IMR-90 (cell line): ENCODE results near the gene MDC1. TPM values are rescaled to one million over a fixed set of nuclear protein-coding genes. Genes with fewer than 3 reads are reported as not detected.
A peak's percentile ranks its signal among the peaks of the same experiment; 100 is the strongest.

Source experiments
- ATAC-seq: fragments of 200-7000 bp; cut with Tn5 transposase; 2 replicates; pipeline ENCODE4 v1.9.1; 2020; ENCODE audit warnings: low read depth, mild to moderate bottlenecking, moderate library complexity
- BruUV-seq: library from RNA; stranded (reverse); fragments of 400-500 nt; replicated peaks from 2 replicates; lab custom pipeline; 2021; lab: Mats Ljungman, UMichigan
- CTCF ChIA-PET: fragments of 300-600 bp; formaldehyde crosslinking; extraction: SDS; loops from one replicate; lab custom pipeline; 2021; ENCODE audit warnings: antibody characterized with exemption; lab: Yijun Ruan, JAX
- POLR2A ChIA-PET: fragments of 300-600 bp; sonication (Branson Sonifier 250); formaldehyde crosslinking; loops from one replicate; lab custom pipeline; 2022; ENCODE audit warnings: antibody characterized with exemption; ENCODE audit not compliant: unreplicated experiment; lab: Charles Lee
- DNase-seq: peaks from one replicate; pipeline ENCODE4 v3.0.0; 2013
- H2AFZ ChIP-seq: replicated peaks from 2 replicates; pipeline ENCODE3; 2013; ENCODE audit warnings: low read length, mild to moderate bottlenecking; ENCODE audit not compliant: poor library complexity
- H2AK5ac ChIP-seq: 2 replicates; pipeline ENCODE4 v1.6.1; 2013; ENCODE audit warnings: low read depth, low read length, inconsistent platforms
- H2AK9ac ChIP-seq: replicated peaks from 2 replicates; pipeline ENCODE3; 2013; ENCODE audit warnings: mild to moderate bottlenecking, low read depth, low read length, moderate library complexity; ENCODE audit not compliant: poor library complexity
- H2BK120ac ChIP-seq: 2 replicates; pipeline ENCODE4 v1.6.1; 2013; ENCODE audit warnings: low read depth, low read length, inconsistent platforms
- H2BK15ac ChIP-seq: 3 replicates; pipeline ENCODE4 v1.6.1; 2013; ENCODE audit warnings: low read depth, low read length, inconsistent platforms
- H2BK20ac ChIP-seq: 2 replicates; pipeline ENCODE4 v1.6.1; 2013; ENCODE audit warnings: low read depth, mild to moderate bottlenecking, inconsistent platforms, low read length, moderate library complexity
- H2BK5ac ChIP-seq: 2 replicates; pipeline ENCODE4 v1.6.1; 2013; ENCODE audit warnings: mild to moderate bottlenecking, low read depth, low read length, inconsistent platforms; ENCODE audit not compliant: poor library complexity, severe bottlenecking
- H3K14ac ChIP-seq: replicated peaks from 2 replicates; pipeline ENCODE4 v1.6.1; 2013; ENCODE audit warnings: low read depth, low read length, inconsistent platforms
- H3K18ac ChIP-seq: 2 replicates; pipeline ENCODE4 v1.6.1; 2013; ENCODE audit warnings: low read depth, low read length, control low read depth
- H3K23ac ChIP-seq: 2 replicates; pipeline ENCODE4 v1.6.1; 2013; ENCODE audit warnings: low read depth, low read length, inconsistent platforms
- H3K27ac ChIP-seq: 2 replicates; pipeline ENCODE4 v1.5.1; 2013; ENCODE audit warnings: mild to moderate bottlenecking, control low read depth, low read length; ENCODE audit not compliant: insufficient read depth
- H3K27me3 ChIP-seq: 2 replicates; pipeline ENCODE4 v1.6.1; 2013; ENCODE audit warnings: low read length; ENCODE audit not compliant: control insufficient read depth, insufficient read depth
- H3K36me3 ChIP-seq: 2 replicates; pipeline ENCODE4 v1.6.1; 2013; ENCODE audit warnings: low read length, mixed read lengths; ENCODE audit not compliant: control insufficient read depth, insufficient read depth
- H3K4ac ChIP-seq: 2 replicates; pipeline ENCODE4 v1.6.1; 2013; ENCODE audit warnings: low read depth, low read length, inconsistent platforms
- H3K4me1 ChIP-seq: 2 replicates; pipeline ENCODE4 v1.6.1; 2013; ENCODE audit warnings: low read length, mixed read lengths; ENCODE audit not compliant: control insufficient read depth, insufficient read depth
- H3K4me2 ChIP-seq: 2 replicates; pipeline ENCODE4 v1.6.1; 2013; ENCODE audit warnings: low read depth, mild to moderate bottlenecking, control low read depth, low read length, moderate library complexity
- H3K4me3 ChIP-seq: 2 replicates; pipeline ENCODE4 v1.5.1; 2013; ENCODE audit warnings: low read depth, mild to moderate bottlenecking, control low read depth, low read length, moderate library complexity; ENCODE audit not compliant: insufficient read depth
- H3K56ac ChIP-seq: 2 replicates; pipeline ENCODE4 v1.6.1; 2013; ENCODE audit warnings: low read length, inconsistent platforms; ENCODE audit not compliant: insufficient read depth; ENCODE audit errors: extremely low read depth
- H3K79me1 ChIP-seq, 2 experiments: 2 replicates each; pipeline ENCODE4 v1.6.1; 2013; ENCODE audit warnings: low read length in 2 of 2, inconsistent platforms in 1 of 2, low read depth in 1 of 2
- H3K9ac ChIP-seq: 2 replicates; pipeline ENCODE4 v1.6.1; 2013; ENCODE audit warnings: low read depth, low read length, control low read depth
- H3K9me1 ChIP-seq: 2 replicates; pipeline ENCODE4 v1.6.1; 2013; ENCODE audit warnings: low read length, inconsistent platforms; ENCODE audit not compliant: insufficient read depth
- H3K9me3 ChIP-seq: 2 replicates; pipeline ENCODE4 v1.6.1; 2013; ENCODE audit warnings: low read length; ENCODE audit not compliant: control insufficient read depth, insufficient read depth
- H4K20me1 ChIP-seq: 2 replicates; pipeline ENCODE4 v1.6.1; 2013; ENCODE audit warnings: low read length, inconsistent platforms; ENCODE audit not compliant: insufficient read depth
- H4K5ac ChIP-seq: 2 replicates; pipeline ENCODE4 v1.6.1; 2013; ENCODE audit warnings: mild to moderate bottlenecking, low read depth, low read length, control low read depth
- H4K8ac ChIP-seq, 2 experiments: 2 replicates each; pipeline ENCODE4 v1.6.1; 2013; ENCODE audit warnings: low read depth in 2 of 2, low read length in 2 of 2, control low read depth in 1 of 2, inconsistent platforms in 1 of 2
- H4K91ac ChIP-seq: 2 replicates; pipeline ENCODE4 v1.6.1; 2013; ENCODE audit warnings: low read depth, low read length, inconsistent platforms; ENCODE audit not compliant: insufficient read depth
- BHLHE40 ChIP-seq: fragments of 150-350 bp; IDR thresholded peaks from 2 replicates; pipeline ENCODE4 v1.6.1; 2016; ENCODE audit warnings: mild to moderate bottlenecking, low read depth, low read length
- CTCF ChIP-seq: conservative IDR thresholded peaks from 2 replicates; pipeline ENCODE4 v1.5.1; 2012; ENCODE audit warnings: mild to moderate bottlenecking, low read depth, low read length, improper control_type of control experiment
- MAFK ChIP-seq: IDR thresholded peaks from 2 replicates; pipeline ENCODE4 v1.6.1; 2012; ENCODE audit warnings: low read depth, low read length, improper control_type of control experiment
- MAZ ChIP-seq: IDR thresholded peaks from 2 replicates; pipeline ENCODE4 v1.6.1; 2012; ENCODE audit warnings: low read depth, mild to moderate bottlenecking, low read length, improper control_type of control experiment, moderate library complexity, borderline replicate concordance
- NFE2L2 ChIP-seq: fragments of 150-350 bp; IDR thresholded peaks from 2 replicates; pipeline ENCODE4 v1.6.1; 2016; ENCODE audit warnings: low read depth, mild to moderate bottlenecking, low read length
- POLR2A ChIP-seq: IDR thresholded peaks from 2 replicates; pipeline ENCODE4 v1.6.1; 2012; ENCODE audit warnings: mild to moderate bottlenecking, low read depth, low read length
- RAD21 ChIP-seq: IDR thresholded peaks from 2 replicates; pipeline ENCODE4 v1.6.1; 2012; ENCODE audit warnings: low read length, improper control_type of control experiment
- SMC3 ChIP-seq: fragments of 150-350 bp; IDR thresholded peaks from 2 replicates; pipeline ENCODE4 v1.6.1; 2016; ENCODE audit warnings: low read depth, mild to moderate bottlenecking, antibody characterized with exemption, low read length, moderate library complexity
- WGBS, 2 experiments: methylation state at CpG; one replicate each; pipeline versions ENCODE4 v1.1.5 to v1.1.7; 2013; ENCODE audit warnings: missing lambda C conversion rate in 2 of 2; ENCODE audit not compliant: insufficient read length in 1 of 2; ENCODE audit errors: extremely low coverage in 2 of 2; 5-methylcytosine and 5-hydroxymethylcytosine counted together
- dilution Hi-C: fragments of 300-500 bp; cut with HindIII; formaldehyde crosslinking; loops from one replicate; pipeline ENCODE4 v1.14.3; 2018; ENCODE audit warnings: low sequenced_read_pairs; ENCODE audit not compliant: unreplicated experiment
- in situ Hi-C: fragments of 300-500 bp; cut with MboI; formaldehyde crosslinking; loops from 3 replicates; pipeline ENCODE4 v1.14.3; 2019; ENCODE audit warnings: low sequenced_read_pairs, inconsistent platforms, mixed read lengths
- intact Hi-C: fragments of 100-400 bp; cut with micrococcal nuclease; formaldehyde crosslinking; loops from 2 replicates; pipeline ENCODE4 v1.10.0; 2022
- polyA plus RNA-seq, 3 experiments: library from polyadenylated mRNA; depleted of rRNA; stranded (reverse); fragments of >200 nt; gene quantifications; 2 replicates each; pipeline ENCODE4 v1.2.3, GENCODE V29; 2012; ENCODE audit warnings: low replicate concordance in 1 of 3
- total RNA-seq: library from RNA; depleted of rRNA; stranded (reverse); fragments of >200 nt; gene quantifications from 2 replicates; pipeline ENCODE4 v1.2.3, GENCODE V29; 2012
- TF ChIP-seq, protein P1 (sequence below): fragments of 150-350 bp; IDR thresholded peaks from 2 replicates; pipeline ENCODE4 v1.6.1; 2017; ENCODE audit warnings: mild to moderate bottlenecking, antibody characterized with exemption, low read length, low read depth

Gene MDC1
- total and polyA plus RNA-seq, 2 of the 4 experiments (the other 2 are of a cell fraction) = 4.5 to 12.1 TPM

DNA sequence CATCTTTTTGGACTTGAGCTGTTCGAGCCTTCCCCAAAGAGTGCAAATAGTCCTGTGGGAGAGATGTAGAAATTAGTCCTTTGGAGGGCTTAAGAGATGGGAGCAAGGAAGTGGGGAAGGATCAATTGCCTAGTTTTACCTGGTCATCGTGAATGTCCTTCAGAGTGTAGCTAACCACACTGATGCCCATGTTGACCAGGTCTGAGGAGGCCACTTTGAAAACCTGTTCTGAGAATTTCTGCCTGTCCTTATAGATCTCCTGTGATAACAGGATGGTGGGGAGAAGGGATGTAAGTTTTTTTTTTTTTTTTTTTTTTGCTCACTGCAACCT lies 23.4 kb upstream of the MDC1 start:
- no TSS peak for BruUV-seq

More for the DNA sequence above, 23.4 kb upstream of the MDC1 start:
- H3K18ac ChIP-seq = no peak overlapping the region
- no CpG with 5 or more reads among the region's 2 CpGs for WGBS, 2 experiments
- H3K23ac ChIP-seq = peak overlapping the region; percentile 35
- ATAC-seq (no peak), DNase-seq (peak; percentile 31)
- peaks cover 59% of the 10 kb centered on the region for H3K36me3 ChIP-seq
- dilution Hi-C loops (no loop called here), intact Hi-C loops (loop anchor here (5.0 kb wide), 2 partner anchors 332 to 347 kb away; no protein-coding TSS in a partner anchor), in situ Hi-C loops (loop anchor here (5.0 kb wide), 3 partner anchors 42 to 337 kb away; no protein-coding TSS in a partner anchor)
- no peak overlapping the region for H2AK9ac ChIP-seq
- H2AFZ ChIP-seq = no peak overlapping the region
- peaks cover 37 to 81% of the 10 kb centered on the region in 2 experiments for H3K79me1 ChIP-seq
- TF ChIP-seq BHLHE40 (no peak), RAD21 (no peak), NFE2L2 (no peak), SMC3 (no peak), MAFK (no peak), POLR2A (peak; percentile 66), CTCF (no peak), MAZ (no peak)
- TF ChIP-seq, protein P1, sequence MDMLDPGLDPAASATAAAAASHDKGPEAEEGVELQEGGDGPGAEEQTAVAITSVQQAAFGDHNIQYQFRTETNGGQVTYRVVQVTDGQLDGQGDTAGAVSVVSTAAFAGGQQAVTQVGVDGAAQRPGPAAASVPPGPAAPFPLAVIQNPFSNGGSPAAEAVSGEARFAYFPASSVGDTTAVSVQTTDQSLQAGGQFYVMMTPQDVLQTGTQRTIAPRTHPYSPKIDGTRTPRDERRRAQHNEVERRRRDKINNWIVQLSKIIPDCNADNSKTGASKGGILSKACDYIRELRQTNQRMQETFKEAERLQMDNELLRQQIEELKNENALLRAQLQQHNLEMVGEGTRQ = no peak
- H3K27me3 ChIP-seq = no peaks in the 10 kb centered on the region
- no peak overlapping the region for H2BK15ac ChIP-seq
- H3K56ac ChIP-seq = no peak overlapping the region
- no peak overlapping the region for H2BK120ac ChIP-seq
- POLR2A ChIA-PET = interaction anchor here (0.6 to 1.8 kb wide), 3 partner anchors 8 to 41 kb away, joined by 4 to 8 read pairs (median 7); no protein-coding TSS in a partner anchor
- no peaks in the 10 kb centered on the region for H3K9me3 ChIP-seq
- CTCF ChIA-PET = no interaction called here
- peaks cover 13% of the 10 kb centered on the region for H3K9me1 ChIP-seq
- no peak overlapping the region for H4K91ac ChIP-seq
- no peak overlapping the region; a peak in 1 of 4 replicates for H4K8ac ChIP-seq
- peaks cover 15% of the 10 kb centered on the region for H3K4me1 ChIP-seq
- 0 out of 2 replicates have a peak overlapping the region, but pooled peaks have one; percentile 44 for H3K14ac ChIP-seq
- no peak overlapping the region for H3K4me2 ChIP-seq
- H3K4me3 ChIP-seq = no peak overlapping the region
- peak overlapping the region; percentile 38 for H2BK5ac ChIP-seq
- no peak overlapping the region; the same call in 1 of the 2 replicates for H3K27ac ChIP-seq
- H2BK20ac ChIP-seq = peak overlapping the region; percentile 20; the same call in 1 of the 2 replicates
- peaks cover 21% of the 10 kb centered on the region for H4K20me1 ChIP-seq
- H2AK5ac ChIP-seq = peak overlapping the region; percentile 85; the same call in 1 of the 2 replicates
- no peak overlapping the region for H4K5ac ChIP-seq
- peak overlapping the region; percentile 72 for H3K4ac ChIP-seq
- H3K9ac ChIP-seq = peak overlapping the region; percentile 3; the same call in 1 of the 2 replicates
